ENCODE measurements around the gene PCSK7.
"Not testable (repeated sequence)": the region's sequence is repeated elsewhere in the genome, so short reads cannot be mapped to it uniquely, and the experiment has no call there.

The PCSK7 gene

DNA sequence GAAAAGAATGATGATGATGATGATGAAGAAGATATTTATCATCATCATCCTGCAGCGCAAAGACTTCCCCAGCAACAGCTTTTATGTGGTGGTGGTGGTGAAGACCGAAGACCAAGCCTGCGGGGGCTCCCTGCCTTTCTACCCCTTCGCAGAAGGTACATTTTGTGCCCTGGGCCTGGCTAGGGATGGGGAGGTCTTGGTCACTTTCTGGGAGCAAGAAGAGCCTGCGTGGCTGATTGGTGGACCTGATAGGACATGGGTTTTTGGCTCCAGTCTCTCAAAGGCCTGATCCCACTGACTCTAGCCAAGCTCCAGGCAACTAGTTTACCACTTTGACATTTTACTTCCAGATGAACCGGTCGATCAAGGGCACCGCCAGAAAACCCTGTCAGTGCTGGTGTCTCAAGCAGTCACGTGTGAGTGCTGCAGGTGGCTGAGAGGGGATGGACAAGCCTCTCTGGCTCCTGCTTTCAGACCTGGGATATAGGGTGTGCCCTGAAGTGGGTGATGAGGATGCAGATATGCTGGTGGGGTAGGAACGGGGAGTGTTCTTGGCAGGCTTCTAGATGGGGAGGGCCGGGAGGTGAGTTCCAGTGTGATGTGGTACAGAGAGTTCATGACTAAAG, 48.0 kb downstream of the PCSK7 start:
- TF ChIP-seq CTCF (IDR thresholded peaks at IDR 0.05; ENCODE audit: control extremely low read depth, extremely low read depth, low read depth, missing control alignments), result no peak
- POLR2A ChIA-PET, result no interaction called here
- CTCF ChIA-PET, result interaction anchor here (1.2 to 7.7 kb wide), 2 partner anchors 35 to 44 kb away, joined by 3 to 118 read pairs; partner anchors contain the start of gene PCSK7
- no peak for DNase-seq (ENCODE audit: extremely low spot score)

DNA sequence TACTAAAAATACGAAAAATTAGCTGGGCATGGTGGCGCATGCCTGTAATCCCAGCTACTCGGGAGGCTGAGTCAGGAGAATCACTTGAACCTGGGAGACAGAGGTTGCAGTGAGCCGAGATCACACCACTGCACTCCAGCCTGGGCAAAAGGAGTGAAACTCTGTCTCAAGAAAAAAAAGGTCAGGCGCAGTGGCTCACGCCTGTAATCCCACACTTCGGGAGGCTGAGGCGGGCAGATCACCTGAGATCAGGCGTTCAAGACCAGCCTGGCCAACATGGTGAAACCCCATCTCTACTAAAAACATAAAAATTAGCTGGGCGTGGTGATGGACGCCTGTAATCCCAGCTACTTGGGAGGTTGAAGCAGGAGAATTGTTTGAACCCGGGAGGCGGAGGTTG, 48.7 kb downstream of the PCSK7 start:
- DNase-seq (ENCODE audit: extremely low spot score); POLR2A ChIA-PET: not testable (repeated sequence)
- CTCF ChIA-PET, result interaction anchor here (1.0 to 7.7 kb wide), 4 partner anchors 36 to 405 kb away, joined by 3 to 118 read pairs (median 4); partner anchors contain the start of gene PCSK7

- TF ChIP-seq CTCF (IDR thresholded peaks at IDR 0.05; ENCODE audit: control extremely low read depth, extremely low read depth, low read depth, missing control alignments), result no peak
- ChIA-PET CTCF (interaction anchor here (1.0 to 7.7 kb wide), 14 partner anchors 11 to 405 kb away, joined by 3 to 118 read pairs (median 5); partner anchors contain the start of genes PCSK7 and TAGLN), POLR2A (no interaction called here)
- DNase-seq (ENCODE audit: extremely low spot score), result no peak
These were observed 49.3 kb downstream of the PCSK7 start for GRCh38 chr11:117182551-117182935.

DNA sequence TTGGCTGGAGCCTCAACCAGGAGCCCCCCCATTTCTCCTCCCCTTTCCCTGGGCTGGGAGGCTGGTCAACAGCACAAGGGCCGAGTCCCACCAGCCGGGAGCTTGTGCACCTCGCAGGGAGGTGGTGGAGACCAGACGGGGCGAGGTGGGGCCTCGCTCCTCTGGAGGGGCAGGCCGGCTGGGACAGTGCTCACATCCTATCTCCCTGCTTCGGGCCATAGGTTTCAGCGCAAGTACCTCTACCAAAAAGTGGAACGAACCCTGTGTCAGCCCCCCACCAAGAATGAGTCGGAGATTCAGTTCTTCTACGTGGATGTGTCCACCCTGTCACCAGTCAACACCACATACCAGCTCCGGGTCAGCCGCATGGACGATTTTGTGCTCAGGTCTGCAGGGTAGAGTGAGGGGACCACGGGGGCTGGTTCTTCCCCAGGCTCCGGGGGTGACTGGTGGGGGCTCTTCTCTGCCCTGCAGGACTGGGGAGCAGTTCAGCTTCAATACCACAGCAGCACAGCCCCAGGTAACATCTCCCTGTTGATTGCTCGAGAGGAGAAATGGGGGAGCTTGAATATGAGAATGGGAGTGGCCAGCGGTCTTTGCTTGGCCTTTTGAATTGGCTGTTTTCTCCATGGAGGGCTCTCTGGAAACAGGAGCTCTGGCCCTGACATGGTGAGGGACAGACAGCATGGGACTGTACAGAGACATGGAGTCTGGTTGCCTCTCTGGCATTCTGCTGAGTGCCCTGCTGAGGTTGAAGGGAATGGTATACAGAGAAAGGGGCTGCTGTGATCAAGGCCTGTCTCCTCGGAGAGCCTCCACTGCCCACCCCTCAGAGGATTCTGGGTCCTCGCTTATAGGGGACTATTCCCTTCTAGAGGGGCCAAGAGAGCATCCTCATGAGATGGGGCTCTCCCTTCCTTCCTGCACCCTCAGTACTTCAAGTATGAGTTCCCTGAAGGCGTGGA, 50.0 kb downstream of the PCSK7 start:
- TF ChIP-seq CTCF (IDR thresholded peaks at IDR 0.05; ENCODE audit: control extremely low read depth, extremely low read depth, low read depth, missing control alignments), result no peak
- CTCF ChIA-PET, result interaction anchor here (0.9 to 7.7 kb wide), 27 partner anchors 10 to 404 kb away, joined by 3 to 118 read pairs (median 5); partner anchors contain the start of genes PAFAH1B2, PCSK7 and TAGLN
- DNase-seq (ENCODE audit: extremely low spot score), result peak; percentile 6
- POLR2A ChIA-PET, result interaction anchor here (1.0 kb wide), 1 partner anchor 11 kb away, joined by 6 read pairs; no protein-coding TSS in a partner anchor

DNA sequence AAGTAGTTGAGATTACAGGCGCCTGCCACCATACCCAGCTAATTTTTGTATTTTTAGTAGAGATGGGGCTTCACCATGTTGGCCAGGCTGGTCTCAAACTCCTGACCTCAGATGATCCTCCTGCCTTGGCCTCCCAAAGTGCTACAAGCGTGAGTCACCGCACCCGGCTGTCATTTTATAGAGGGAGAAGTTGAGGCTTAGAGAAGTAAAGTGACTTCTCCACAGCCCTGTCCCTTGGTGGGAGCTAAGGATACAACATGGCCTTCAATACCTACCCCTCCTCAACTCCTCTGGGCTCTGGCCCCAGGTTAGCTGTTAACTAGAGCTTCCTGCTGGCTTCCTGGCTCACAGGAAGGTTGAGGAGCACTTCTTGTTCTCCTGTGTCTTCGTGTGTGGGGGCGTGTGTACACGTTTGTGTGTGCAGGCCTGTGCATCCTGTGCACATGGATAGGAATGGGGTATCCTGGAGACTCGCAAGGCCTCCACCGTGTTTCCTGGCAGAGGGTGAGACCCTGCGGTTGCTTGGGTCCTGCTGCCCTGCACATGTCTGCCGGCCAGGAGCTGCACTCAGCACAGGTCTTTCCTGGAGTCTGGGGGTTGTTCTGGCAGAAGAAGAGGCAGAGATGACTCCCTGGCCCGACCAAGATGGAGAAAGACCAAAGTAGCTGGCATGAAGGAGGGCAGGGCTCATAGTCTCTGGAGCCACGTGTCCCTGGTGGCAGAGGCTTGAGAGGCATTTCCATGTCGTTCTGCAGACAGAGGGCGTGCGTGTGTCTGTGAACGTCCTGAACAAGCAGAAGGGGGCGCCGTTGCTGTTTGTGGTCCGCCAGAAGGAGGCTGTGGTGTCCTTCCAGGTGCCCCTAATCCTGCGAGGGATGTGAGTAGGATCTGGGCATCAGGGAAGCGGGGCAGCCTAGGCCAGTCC, 51.0 kb downstream of the PCSK7 start:
- CTCF ChIA-PET, result interaction anchor here (0.8 to 7.7 kb wide), 35 partner anchors 10 to 345 kb away, joined by 3 to 118 read pairs (median 5); partner anchors contain the start of genes PAFAH1B2, PCSK7, SIK3 and TAGLN
- peak; percentile 98 for TF ChIP-seq CTCF (IDR thresholded peaks at IDR 0.05; ENCODE audit: control extremely low read depth, extremely low read depth, low read depth, missing control alignments)
- peak; percentile 80 for DNase-seq (ENCODE audit: extremely low spot score)
- POLR2A ChIA-PET, result interaction anchor here (0.6 to 1.2 kb wide), 3 partner anchors 10 to 47 kb away, joined by 3 to 6 read pairs (median 4); no protein-coding TSS in a partner anchor

- no peak for TF ChIP-seq CTCF (IDR thresholded peaks at IDR 0.05; ENCODE audit: control extremely low read depth, extremely low read depth, low read depth, missing control alignments)
- POLR2A ChIA-PET, result interaction anchor here (0.5 to 1.2 kb wide), 5 partner anchors 9 to 304 kb away, joined by 3 to 5 read pairs (median 5); no protein-coding TSS in a partner anchor
- DNase-seq (ENCODE audit: extremely low spot score), result peak; percentile 34
- CTCF ChIA-PET, result interaction anchor here (0.8 to 7.7 kb wide), 23 partner anchors 9 to 389 kb away, joined by 3 to 118 read pairs (median 5); partner anchors contain the start of genes APOA5, PAFAH1B2, PCSK7 and SIK3
These were observed 51.9 kb downstream of the PCSK7 start for GRCh38 chr11:117180020-117180419.
